SK-N-SH (cell line): ENCODE results near the gene CISD1.

Source experiments
- CHD2 ChIP-seq: fragments of 150-350 bp; IDR thresholded peaks from 2 replicates; pipeline ENCODE4 v1.6.1; 2018; ENCODE audit warnings: low read length; ENCODE audit not compliant: partially characterized antibody
- ELF1 ChIP-seq: IDR thresholded peaks from 2 replicates; pipeline ENCODE4 v1.4.0; 2012
- EP300 ChIP-seq, 2 experiments: IDR thresholded peaks; 2 replicates each; pipeline versions ENCODE4 v1.4.0 to v1.6.1; 2012; ENCODE audit warnings: borderline replicate concordance in 1 of 2, low read depth in 1 of 2, low read length in 1 of 2
- EZH2phosphoT487 ChIP-seq: fragments of 200-600 bp; sonication (generic); IDR thresholded peaks from 2 replicates; pipeline ENCODE4 v1.6.1; 2017; ENCODE audit warnings: low read depth, mixed run types, mild to moderate bottlenecking, antibody characterized with exemption, moderate library complexity, borderline replicate concordance
- GATA2 ChIP-seq: sonication (generic); formaldehyde crosslinking; IDR thresholded peaks from 2 replicates; pipeline ENCODE4 v1.5.0; 2020; ENCODE audit warnings: mild to moderate bottlenecking, missing genetic modification reagents
- JUND ChIP-seq: IDR thresholded peaks from 2 replicates; pipeline ENCODE4 v1.4.0; 2012
- NRF1 ChIP-seq: IDR thresholded peaks from 2 replicates; pipeline ENCODE4 v1.6.1; 2012; ENCODE audit warnings: low read depth, mild to moderate bottlenecking, low read length
- POLR2AphosphoS5 ChIP-seq: IDR thresholded peaks from 2 replicates; pipeline ENCODE4 v1.6.1; 2012; ENCODE audit warnings: low read depth, low read length
- RCOR1 ChIP-seq: fragments of 150-350 bp; IDR thresholded peaks from 2 replicates; pipeline ENCODE4 v1.6.1; 2017; ENCODE audit warnings: antibody characterized with exemption, low read length
- REST ChIP-seq: IDR thresholded peaks from 2 replicates; pipeline ENCODE4 v1.6.1; 2012; ENCODE audit warnings: mild to moderate bottlenecking, low read depth, low read length, moderate library complexity
- TAF1 ChIP-seq: IDR thresholded peaks from 2 replicates; pipeline ENCODE4 v1.6.1; 2012; ENCODE audit warnings: low read depth, mild to moderate bottlenecking, low read length, moderate library complexity, borderline replicate concordance
- TF ChIP-seq, protein P1 (sequence below): fragments of 200-600 bp; sonication (generic); IDR thresholded peaks from 2 replicates; pipeline ENCODE4 v1.6.1; 2017; ENCODE audit warnings: antibody characterized with exemption, mild to moderate bottlenecking, moderate library complexity

- TF ChIP-seq, protein P1, sequence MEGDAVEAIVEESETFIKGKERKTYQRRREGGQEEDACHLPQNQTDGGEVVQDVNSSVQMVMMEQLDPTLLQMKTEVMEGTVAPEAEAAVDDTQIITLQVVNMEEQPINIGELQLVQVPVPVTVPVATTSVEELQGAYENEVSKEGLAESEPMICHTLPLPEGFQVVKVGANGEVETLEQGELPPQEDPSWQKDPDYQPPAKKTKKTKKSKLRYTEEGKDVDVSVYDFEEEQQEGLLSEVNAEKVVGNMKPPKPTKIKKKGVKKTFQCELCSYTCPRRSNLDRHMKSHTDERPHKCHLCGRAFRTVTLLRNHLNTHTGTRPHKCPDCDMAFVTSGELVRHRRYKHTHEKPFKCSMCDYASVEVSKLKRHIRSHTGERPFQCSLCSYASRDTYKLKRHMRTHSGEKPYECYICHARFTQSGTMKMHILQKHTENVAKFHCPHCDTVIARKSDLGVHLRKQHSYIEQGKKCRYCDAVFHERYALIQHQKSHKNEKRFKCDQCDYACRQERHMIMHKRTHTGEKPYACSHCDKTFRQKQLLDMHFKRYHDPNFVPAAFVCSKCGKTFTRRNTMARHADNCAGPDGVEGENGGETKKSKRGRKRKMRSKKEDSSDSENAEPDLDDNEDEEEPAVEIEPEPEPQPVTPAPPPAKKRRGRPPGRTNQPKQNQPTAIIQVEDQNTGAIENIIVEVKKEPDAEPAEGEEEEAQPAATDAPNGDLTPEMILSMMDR: no peak
- TF ChIP-seq EZH2phosphoT487 (no peak), TAF1 (no peak), POLR2AphosphoS5 (no peak), JUND (no peak), ELF1 (no peak), EP300 (IDR thresholded peaks at IDR 0.05; ENCODE audit: borderline replicate concordance in 1 of 2, low read depth in 1 of 2, low read length in 1 of 2) (no peak), RCOR1 (no peak), GATA2 (CRISPR knock-in tag) (no peak), REST (no peak), CHD2 (no peak), NRF1 (no peak)
Observed at GRCh38 chr10:58300676-58301075, 31.7 kb downstream of the CISD1 start.
